Measurements from ENCODE around the gene ATP5F1D.

Gene ATP5F1D

DNA sequence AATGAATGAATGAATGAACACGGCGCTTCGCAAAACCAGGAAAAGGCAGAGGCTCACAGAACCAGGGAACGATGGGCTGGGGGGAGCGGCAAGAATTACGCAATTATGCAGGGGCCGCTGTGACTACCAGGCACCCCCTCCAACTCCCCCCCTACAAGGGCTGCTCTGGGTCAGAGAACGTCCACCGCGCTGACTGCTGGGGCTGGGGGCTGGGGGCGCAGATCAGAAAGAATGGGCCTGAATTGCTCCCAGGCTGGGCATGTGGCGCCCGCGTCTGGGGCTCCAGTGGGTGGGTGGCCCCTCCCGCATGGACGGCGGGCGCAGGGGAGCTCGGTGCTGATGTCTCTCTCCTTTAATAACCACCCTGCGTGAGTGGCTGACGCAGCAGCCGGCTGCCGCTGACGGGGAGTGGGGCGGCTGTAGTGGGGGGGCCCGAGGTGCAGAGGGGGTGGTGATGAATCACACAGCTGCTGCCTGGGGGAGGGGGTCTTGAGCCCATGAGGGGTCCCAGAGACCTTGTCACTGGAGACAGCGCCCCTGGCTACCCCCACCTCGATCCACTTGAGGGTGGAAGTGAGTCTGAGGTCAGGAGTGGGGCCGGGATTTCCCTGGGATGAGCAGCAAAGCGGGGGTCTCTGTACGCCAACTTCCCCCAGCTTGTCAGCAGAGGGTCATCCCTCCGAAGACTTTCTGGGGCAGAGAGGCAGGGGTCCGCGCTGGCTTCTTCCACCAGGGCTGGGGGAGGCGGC lies 26.1 kb downstream of the ATP5F1D start:
- no peak for DNase-seq
- TF ChIP-seq GATA1 (IDR thresholded peaks at IDR 0.05; ENCODE audit: low read depth, low read length), result no peak
- no peak for TF ChIP-seq POLR2A (IDR thresholded peaks at IDR 0.05; ENCODE audit: low read length)

- TF ChIP-seq POLR2A (IDR thresholded peaks at IDR 0.05; ENCODE audit: low read length) (no peak), GATA1 (IDR thresholded peaks at IDR 0.05; ENCODE audit: low read depth, low read length) (no peak)
Measured at GRCh38 chr19:1268226-1269064, 26.9 kb downstream of the ATP5F1D start.

GRCh38 chr19:1269065-1269477 lies 27.5 kb downstream of the ATP5F1D start, which contains the start of gene CIRBP:
TSS of gene CIRBP (plus strand) at chr19:1269332. CDS start at chr19:1270934, 1,602 bp downstream.
- no peak for TF ChIP-seq GATA1 (IDR thresholded peaks at IDR 0.05; ENCODE audit: low read depth, low read length)
- peak; percentile 98 for TF ChIP-seq POLR2A (IDR thresholded peaks at IDR 0.05; ENCODE audit: low read length)
- DNase-seq, result peak; percentile 100

More at GRCh38 chr19:1268226-1269064, 26.9 kb downstream of the ATP5F1D start:
- no peak for DNase-seq

DNA sequence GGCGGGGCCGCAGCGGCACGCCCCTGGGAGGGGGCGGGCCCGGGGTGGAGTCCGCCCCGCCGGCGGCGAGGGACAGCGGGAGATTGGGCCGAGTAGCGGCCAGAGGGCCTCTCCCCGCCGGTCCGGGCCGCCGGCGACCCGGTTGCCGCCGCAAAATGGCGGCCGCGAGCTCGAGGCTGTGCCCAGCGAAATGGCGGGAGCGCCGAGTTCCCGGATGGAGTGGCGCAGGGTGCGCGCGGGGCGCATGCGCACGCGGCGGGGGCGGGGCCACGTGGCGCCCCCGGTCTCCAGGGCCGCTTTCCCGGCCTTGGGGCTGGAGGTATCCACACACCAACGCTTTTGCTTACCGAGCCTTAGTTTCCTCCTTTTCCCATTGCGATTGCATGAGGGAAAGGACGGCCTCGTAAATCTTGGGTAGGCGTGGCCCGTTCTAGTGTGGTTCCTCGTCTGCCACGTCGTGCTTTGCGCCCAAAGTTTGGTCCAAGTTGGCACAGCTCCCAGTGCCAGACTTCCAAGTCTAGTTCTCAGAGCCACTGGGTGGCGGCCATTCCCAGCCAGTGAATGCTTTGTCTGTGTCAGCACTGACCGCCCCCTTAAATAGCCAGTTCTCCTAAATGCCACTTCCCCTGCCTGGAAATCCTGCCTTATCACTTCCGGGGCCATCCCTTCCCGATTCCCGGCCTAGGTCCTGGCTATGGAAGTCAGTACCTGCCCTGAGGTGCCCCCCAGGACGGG lies 28.1 kb downstream of the ATP5F1D start:
- TF ChIP-seq GATA1 (IDR thresholded peaks at IDR 0.05; ENCODE audit: low read depth, low read length) (no peak), POLR2A (IDR thresholded peaks at IDR 0.05; ENCODE audit: low read length) (peak; percentile 91)
- peak; percentile 91 to 95 for DNase-seq

GRCh38 chr19:1270213-1270853 lies 28.8 kb downstream of the ATP5F1D start:
- no peak for TF ChIP-seq POLR2A (IDR thresholded peaks at IDR 0.05; ENCODE audit: low read length)
- no peak for TF ChIP-seq GATA1 (IDR thresholded peaks at IDR 0.05; ENCODE audit: low read depth, low read length)
- DNase-seq, result peak; percentile 66 to 68

GRCh38 chr19:1270854-1271527 lies 29.4 kb downstream of the ATP5F1D start:
- no peak for DNase-seq
- TF ChIP-seq GATA1 (IDR thresholded peaks at IDR 0.05; ENCODE audit: low read depth, low read length), result no peak
- no peak for TF ChIP-seq POLR2A (IDR thresholded peaks at IDR 0.05; ENCODE audit: low read length)

GRCh38 chr19:1271528-1272422 lies 30.2 kb downstream of the ATP5F1D start:
- no peak for DNase-seq
- no peak for TF ChIP-seq POLR2A (IDR thresholded peaks at IDR 0.05; ENCODE audit: low read length)
- no peak for TF ChIP-seq GATA1 (IDR thresholded peaks at IDR 0.05; ENCODE audit: low read depth, low read length)

DNA sequence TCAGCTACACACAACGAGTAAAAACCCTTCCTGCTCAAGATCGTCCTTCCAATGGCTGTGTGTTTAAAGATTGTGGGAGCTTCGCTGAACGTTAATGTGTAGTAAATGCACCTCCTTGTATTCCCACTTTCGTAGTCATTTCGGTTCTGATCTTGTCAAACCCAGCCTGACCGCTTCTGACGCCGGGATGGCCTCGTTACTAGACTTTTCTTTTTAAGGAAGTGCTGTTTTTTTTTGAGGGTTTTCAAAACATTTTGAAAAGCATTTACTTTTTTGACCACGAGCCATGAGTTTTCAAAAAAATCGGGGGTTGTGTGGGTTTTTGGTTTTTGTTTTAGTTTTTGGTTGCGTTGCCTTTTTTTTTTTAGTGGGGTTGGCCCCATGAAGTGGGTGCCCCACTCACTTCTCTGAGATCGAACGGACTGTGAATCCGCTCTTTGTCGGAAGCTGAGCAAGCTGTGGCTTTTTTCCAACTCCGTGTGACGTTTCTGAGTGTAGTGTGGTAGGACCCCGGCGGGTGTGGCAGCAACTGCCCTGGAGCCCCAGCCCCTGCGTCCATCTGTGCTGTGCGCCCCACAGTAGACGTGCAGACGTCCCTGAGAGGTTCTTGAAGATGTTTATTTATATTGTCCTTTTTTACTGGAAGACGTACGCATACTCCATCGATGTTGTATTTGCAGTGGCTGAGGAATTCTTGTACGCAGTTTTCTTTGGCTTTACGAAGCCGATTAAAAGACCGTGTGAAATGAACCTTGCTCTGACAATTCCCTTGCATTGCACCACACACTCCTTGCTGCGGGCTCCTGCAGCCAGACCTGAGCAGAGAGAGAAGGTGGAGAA lies 31.1 kb downstream of the ATP5F1D start:
- DNase-seq, result no peak
- TF ChIP-seq POLR2A (IDR thresholded peaks at IDR 0.05; ENCODE audit: low read length) (no peak), GATA1 (IDR thresholded peaks at IDR 0.05; ENCODE audit: low read depth, low read length) (no peak)

DNA sequence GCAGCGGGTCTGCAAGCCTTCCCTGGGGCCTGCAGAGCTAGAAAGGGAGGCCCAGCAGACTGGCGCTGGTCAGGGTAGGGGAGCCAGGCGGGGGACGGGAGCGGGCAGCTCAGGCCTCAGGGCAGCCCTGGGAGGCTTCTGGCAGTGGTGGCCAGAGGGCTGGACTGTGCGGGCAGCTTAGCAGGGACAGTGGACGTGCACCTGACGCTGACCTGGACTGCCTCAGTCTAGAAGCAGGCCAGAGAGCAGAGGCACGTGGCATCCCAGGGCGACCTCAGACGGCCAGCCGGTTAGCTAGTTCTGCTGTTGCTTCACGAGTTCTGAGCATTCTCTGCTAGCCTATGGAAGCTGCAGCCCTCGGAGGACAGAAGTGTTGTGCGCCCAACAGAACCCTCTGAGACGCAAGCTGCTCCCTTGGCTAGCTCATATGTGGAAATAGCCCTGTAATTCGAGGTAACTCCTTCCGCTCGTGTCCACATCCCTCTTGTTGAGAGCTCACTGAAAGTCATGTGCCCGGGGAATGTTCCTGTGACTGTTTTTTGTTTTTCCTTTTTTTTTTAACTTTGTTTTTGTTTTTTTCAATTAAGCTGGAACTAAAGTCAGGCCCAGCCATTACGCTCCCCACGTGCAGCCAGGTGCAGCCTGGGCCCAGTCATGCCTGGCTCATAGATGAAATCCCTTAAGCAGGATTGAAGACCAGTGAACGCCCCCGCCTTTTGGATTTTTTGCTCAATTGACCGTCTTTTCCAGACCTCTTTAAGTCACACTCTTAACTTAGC lies 31.9 kb downstream of the ATP5F1D start:
- TF ChIP-seq POLR2A (IDR thresholded peaks at IDR 0.05; ENCODE audit: low read length) (no peak), GATA1 (IDR thresholded peaks at IDR 0.05; ENCODE audit: low read depth, low read length) (no peak)
- no peak for DNase-seq

DNA sequence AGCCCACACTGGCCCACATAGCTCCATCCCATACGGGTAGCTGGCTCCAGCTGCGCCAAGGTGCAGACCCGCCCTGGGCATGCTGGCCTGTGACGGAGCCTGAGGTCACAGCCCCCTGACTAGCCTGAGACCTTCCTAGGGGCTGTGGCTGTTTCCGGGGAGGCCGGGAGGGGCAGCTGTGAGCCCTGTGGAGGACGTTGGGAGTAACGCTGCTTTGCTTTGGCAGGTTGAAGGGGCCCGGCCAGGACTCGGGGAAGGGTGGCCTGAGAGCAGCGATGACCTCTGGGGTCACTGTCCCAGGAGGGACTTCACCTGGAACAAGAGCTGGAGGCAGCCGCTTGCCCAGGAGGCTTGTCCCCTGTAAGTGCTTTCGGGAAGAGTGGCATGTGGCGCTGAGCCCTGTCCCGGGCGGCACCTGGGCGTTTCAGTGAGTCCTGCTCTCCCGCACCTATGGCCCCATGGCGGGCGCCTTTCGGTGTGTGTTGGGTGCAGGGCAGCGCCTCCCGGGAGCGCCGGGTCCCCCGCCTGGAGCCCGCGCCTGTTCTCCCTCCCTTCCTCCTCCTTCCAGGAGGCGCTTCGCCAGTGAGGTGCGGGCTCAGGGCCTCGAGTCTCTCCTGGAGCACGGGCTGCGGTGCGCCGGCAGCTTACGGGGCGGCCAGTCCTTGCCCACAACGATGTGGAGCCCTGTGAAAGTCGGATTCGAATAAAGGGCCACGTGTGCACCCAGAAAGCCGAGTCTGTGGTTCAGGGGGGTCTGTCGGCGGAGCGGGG lies 32.7 kb downstream of the ATP5F1D start:
- no peak for DNase-seq
- TF ChIP-seq POLR2A (IDR thresholded peaks at IDR 0.05; ENCODE audit: low read length) (no peak), GATA1 (IDR thresholded peaks at IDR 0.05; ENCODE audit: low read depth, low read length) (no peak)

All from erythroblast (primary cell).